Measurements from ENCODE around the gene SYN1. TPM values are rescaled to one million over a fixed set of nuclear protein-coding genes. Genes with fewer than 3 reads are reported as not detected.

SYN1 gene
- total RNA-seq, 1 donor from 2014 or later: 4.4 TPM

DNA sequence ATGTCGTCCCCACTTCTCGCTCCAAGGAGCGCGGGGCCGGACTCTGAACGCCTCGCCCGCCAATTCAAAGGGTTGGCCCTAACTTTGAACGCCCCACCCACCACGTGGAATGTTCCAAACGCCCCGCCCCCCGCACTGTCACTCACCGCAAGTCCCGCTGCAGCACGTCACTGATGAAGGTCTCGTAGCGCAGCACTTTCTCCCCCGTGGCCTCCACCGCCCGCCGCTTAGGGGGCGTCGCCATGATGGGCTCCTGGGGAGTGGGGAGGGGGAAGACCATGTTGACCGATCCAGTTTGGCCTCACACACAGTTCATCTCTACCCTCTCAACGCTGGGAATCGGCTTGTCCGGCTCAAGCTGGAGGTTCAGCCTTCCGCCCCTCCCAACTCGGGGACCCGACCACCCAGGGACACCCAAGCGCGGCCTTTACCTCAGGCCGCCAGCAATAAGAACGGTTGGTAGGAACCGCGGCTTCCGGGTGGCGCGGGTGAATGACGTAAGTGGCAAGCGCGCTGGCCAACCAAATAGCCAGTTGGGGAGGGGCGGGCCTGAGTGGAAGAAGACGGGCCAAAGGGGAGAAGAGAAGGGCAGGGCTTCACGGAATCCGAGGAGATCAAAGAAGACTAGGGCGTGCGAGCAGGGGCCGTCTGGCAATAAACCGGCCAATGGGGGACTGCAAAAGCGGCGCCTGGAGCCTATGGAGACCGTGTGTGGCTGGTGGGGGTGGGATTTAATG lies 39.2 kb upstream of the SYN1 start, which contains the start of gene UXT:
UXT (minus strand) TSS at position 497 of the 737 bp plus-strand sequence; CDS start at position 244, 253 bp downstream.
- Mint-ChIP-seq H3K9me3 (peaks cover 4% of the 10 kb centered on the region), H3K4me1 (no peaks in the 10 kb centered on the region), H3K27me3 (ENCODE audit: low read depth) (no peaks in the 10 kb centered on the region), H3K4me3 (peak within 1 kb of the TSS; percentile 89), H3K36me3 (peaks cover 6% of the 10 kb centered on the region), H3K27ac (peak within 1 kb of the TSS; percentile 99)
- DNase-seq (ENCODE audit: low spot score in 2 of 2, unreplicated experiment in 2 of 2): peak; percentile 84 to 93
- TF ChIP-seq CTCF (IDR thresholded peaks at IDR 0.05; ENCODE audit: unreplicated experiment): no peak

GRCh38 chrX:47658301-47658683 lies 38.6 kb upstream of the SYN1 start:
- Mint-ChIP-seq H3K27ac (peak overlapping the region; percentile 99), H3K36me3 (peaks cover 6% of the 10 kb centered on the region), H3K4me1 (no peaks in the 10 kb centered on the region), H3K4me3 (peak overlapping the region; percentile 89), H3K27me3 (ENCODE audit: low read depth) (no peaks in the 10 kb centered on the region), H3K9me3 (peaks cover 7% of the 10 kb centered on the region)
- DNase-seq (ENCODE audit: low spot score in 2 of 2, unreplicated experiment in 2 of 2): no peak
- no peak for TF ChIP-seq CTCF (IDR thresholded peaks at IDR 0.05; ENCODE audit: unreplicated experiment)

DNA sequence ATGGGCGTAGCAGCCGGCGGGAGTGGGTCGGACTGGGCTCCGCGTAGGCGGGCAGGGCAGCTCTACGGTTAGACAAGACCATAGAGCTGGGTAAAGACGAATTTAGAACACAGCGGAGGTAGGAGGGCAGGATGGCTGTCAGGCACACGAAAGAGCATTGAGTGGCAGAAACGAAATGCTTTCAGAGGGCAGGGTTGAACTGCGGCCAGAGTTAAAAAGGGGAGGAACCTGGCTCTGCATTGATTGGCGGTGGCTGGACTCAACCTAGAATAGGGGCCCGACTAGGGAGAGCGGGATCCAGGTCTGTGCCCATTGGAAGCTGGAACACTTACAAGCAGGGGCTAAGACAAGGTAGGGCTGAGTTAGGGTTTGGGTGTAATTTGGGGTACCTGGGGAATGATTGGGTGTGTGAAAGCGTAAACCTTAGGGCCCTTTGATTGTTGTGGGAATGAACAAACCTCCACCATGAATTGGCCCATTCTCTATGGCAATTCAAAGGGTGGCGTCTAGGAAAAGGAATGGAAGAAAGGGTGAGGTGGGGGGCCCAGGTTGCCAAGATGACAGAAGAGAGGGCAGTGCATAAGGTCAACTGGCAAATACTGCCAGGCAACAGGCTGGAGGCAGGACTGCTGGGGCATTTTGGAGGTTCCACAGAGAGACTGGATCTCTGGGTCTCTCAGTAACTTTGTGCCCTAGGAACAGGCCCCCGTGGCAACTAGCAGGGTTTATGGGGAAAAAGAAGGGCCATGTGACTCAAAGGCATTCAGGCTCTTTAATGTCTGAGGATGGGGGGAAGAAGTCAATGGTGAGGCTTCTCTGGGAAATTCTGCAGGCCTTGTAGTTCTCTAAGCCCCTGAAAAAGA lies 31.6 kb upstream of the SYN1 start:
- peak overlapping the region; percentile 83 for H3K4me3 Mint-ChIP-seq
- H3K9me3 Mint-ChIP-seq: peaks cover 24% of the 10 kb centered on the region
- peaks cover 22% of the 10 kb centered on the region for H3K4me1 Mint-ChIP-seq
- peaks cover 9% of the 10 kb centered on the region for H3K36me3 Mint-ChIP-seq
- TF ChIP-seq CTCF (IDR thresholded peaks at IDR 0.05; ENCODE audit: unreplicated experiment): no peak
- no peak for DNase-seq (ENCODE audit: low spot score in 2 of 2, unreplicated experiment in 2 of 2)
- H3K27ac Mint-ChIP-seq: peak overlapping the region; percentile 95
- no peaks in the 10 kb centered on the region for H3K27me3 Mint-ChIP-seq (ENCODE audit: low read depth)

DNA sequence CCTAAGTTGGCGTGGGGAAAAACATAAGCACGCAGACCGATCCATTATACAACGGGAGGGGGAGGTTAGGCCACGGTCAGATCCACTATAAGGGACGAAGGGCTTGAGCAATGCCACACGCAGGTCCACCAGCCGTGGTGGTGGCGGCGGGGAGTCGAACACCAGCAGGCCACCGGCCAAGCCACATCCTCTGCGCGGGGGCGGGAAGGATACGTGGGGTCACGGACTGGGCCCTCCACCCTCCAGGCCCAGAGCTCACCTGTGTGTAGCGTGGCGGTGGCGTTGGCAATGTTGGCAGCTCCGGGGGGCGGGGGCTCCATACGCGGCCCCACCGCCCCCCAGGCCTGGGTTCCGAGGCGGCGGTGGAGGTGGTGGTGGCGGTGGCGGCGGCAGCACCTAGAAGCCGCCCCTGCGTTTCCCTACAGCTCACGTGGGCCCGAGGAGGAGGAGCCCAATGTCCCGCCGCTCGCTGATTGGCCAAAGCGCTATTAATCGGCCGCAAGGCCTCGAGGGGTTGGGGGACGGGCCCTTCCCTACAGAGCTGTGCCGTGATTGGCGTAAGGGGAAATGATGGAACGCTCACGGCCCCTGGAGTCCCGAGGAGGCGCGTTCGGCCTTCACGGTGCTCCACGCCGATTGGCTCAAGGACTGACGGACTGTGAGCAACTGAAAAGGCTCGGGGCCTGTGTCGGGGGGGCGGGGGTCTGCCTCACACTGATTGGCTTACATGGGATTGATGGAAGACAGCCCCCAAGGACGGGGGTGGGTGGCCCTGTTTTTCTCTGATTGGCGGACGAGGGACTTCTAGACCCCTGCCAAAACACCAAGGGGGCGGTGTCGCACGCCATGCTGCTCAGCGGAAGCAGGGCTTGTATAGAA lies 30.7 kb upstream of the SYN1 start, which contains the start of gene ELK1:
ELK1 (minus strand) TSS at position 400 of the 879 bp plus-strand sequence. CDS start 9,122 bp downstream, outside the sequence.
- H3K36me3 Mint-ChIP-seq: peaks cover 6% of the 10 kb centered on the region
- TF ChIP-seq CTCF (IDR thresholded peaks at IDR 0.05; ENCODE audit: unreplicated experiment): no peak
- DNase-seq (ENCODE audit: low spot score in 2 of 2, unreplicated experiment in 2 of 2): peak; percentile 83 to 87
- H3K9me3 Mint-ChIP-seq: peaks cover 24% of the 10 kb centered on the region
- H3K27ac Mint-ChIP-seq: peak within 1 kb of the TSS; percentile 95
- H3K4me3 Mint-ChIP-seq: peak within 1 kb of the TSS; percentile 83
- H3K27me3 Mint-ChIP-seq (ENCODE audit: low read depth): no peaks in the 10 kb centered on the region
- peaks cover 22% of the 10 kb centered on the region for H3K4me1 Mint-ChIP-seq

DNA sequence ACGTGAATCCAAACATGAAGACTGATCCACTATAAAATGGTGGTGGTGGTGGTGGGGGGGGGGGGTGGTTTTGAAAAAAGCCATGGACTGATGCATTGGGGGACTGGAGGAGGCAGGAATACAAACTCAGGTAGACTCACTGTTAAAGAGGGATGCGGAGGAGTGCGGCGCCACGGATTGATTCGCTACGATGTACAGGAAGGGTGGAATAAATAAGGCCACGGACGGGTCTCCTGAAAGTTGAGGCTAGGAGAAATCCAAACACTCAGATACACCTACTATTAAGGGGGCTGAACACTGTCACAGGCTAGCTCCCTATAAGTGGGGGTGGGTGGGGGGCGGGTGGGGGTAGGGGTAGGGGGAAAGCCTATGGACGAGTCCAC lies 30.1 kb upstream of the SYN1 start:
- DNase-seq (ENCODE audit: low spot score in 2 of 2, unreplicated experiment in 2 of 2): no peak
- Mint-ChIP-seq H3K27me3 (ENCODE audit: low read depth) (no peaks in the 10 kb centered on the region), H3K36me3 (peaks cover 6% of the 10 kb centered on the region), H3K9me3 (peaks cover 24% of the 10 kb centered on the region), H3K4me1 (peaks cover 23% of the 10 kb centered on the region), H3K4me3 (peak overlapping the region; percentile 83), H3K27ac (no peak overlapping the region)
- no peak for TF ChIP-seq CTCF (IDR thresholded peaks at IDR 0.05; ENCODE audit: unreplicated experiment)

Measured in mesothelial cell of epicardium (in vitro differentiated cells).